ENCODE data around the gene HOXA7.
A peak's percentile ranks its signal among the peaks of the same experiment; 100 is the strongest.

The HOXA7 gene

DNA sequence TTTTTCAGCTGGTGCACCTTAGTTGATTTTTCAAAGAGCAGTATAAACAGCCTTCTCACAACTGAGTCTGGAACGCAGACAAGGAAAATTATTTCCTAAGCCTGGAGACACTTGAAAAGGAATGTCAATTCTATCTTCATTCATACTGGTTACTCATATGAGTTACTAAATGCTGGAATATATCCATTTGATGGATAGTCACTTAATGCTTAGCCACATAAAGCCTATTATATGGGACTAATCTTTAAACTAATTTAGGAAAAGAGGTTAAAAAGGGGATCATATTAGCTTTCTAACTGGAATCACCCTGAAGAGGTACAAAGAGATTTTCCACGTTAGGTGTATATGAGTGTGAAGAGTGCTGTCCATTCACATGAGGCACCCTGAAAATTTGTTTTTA, 24.3 kb downstream of the HOXA7 start:
- intact Hi-C loops (cut with DNase I) = no loop called here
- DNase-seq = no peak

DNA sequence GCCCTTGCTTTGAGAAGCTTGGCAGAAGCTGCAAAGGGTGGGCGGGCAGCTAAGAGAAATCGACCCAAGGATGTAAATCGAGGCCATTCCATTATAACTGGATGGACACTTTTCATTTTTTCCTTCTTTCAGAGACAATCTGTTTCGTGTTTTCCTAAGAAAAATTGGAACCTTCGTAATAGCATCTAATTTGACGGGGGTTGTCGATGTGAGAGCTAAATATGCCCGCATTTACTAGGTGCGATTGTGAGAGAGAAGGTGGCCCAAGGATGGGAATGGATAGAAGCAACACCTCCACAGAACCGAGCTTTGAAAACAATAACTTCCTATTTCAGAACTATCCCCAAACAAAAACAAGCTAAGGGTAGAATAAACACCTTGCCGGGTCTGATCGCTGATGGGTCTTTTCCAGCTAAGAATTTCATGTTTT, 25.1 kb downstream of the HOXA7 start:
- no peak for DNase-seq
- intact Hi-C loops (cut with DNase I) = no loop called here

DNA sequence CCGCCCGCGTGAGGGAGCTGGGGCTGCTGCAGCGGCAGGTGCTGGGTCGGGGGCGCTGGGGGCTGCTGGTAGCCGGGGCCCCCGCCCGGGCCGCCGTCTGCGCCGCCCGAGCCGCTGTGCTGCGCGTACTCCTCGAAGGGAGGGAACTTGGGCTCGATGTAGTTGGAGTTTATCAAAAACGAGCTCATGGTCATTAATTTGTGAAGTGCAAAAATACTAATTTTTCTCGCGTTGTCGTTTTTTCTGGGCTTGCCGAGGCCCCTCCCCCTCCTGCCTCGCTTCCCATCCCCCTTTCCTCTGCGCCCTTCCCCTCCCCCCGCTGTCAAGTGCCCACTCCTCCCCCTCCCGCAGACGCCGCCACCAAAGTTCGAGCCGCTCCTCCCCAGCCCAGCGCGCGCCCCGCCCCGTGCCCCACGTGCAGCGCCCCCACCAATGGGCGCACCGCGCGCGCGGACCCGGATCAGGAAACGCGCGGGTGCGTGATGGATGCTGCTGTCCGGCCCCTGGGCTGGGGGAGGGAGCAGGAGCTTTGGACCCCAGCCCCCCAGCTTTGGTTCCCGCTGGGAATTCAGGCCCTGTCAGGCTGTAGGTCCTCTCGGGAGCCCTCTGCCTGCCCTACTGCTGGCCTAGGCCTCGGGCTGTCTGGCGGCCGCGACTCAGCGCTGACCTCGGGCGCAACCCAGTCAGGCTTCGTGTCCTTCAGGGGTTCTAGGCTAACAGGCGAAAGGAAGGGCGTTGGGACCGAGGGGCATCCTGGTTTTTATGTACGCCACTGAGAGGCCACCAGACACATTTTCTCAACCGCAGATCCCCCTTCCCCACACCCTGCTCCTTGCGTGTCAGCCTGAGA, 25.7 kb downstream of the HOXA7 start, which contains the start of gene HOXA4:
TSS of gene HOXA4 (minus strand) at position 218 of the 850 bp plus-strand sequence. CDS start at position 194, 24 bp downstream.
- intact Hi-C loops (cut with DNase I) = no loop called here
- DNase-seq = peak in 23 of 42 donors; percentile 8 to 62 (median 37)

DNA sequence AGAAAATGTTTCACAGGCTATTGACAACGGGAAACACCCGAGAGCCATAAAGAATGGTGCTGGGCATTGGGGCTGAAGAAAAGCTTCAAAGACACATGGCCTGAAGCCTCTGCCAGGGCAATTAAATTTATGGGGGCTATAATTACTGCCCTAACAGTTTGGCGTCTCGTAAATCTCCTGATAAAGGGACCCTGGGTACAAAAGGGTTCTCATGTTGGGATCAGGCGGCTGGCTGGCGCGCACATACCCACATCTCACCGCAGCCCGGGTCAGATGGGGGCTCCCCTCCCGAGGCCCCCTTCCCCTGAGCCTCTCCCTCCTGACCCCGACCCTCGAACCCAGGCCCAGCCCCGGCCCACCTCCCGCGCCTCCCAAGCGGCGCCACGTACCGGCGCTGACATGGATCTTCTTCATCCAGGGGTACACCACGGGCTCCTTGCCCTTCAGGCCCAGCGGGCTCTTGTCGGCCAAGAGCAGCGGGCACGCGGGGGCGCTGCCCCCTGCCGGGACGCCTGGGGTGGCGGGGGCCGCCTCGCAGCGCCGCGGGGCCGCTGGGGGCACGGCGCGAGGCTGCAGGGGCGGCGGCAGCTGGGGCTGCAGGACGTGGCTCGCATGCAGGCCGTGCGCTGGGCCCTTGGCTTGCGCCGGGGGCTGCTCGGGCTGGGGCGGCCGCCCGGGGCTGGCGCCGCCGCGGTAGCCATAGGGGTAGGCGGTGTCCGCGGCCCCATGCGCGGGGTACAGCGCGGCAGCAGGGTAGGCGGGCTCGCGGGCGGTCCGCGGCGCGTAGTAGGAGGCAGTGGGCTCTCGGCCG, 26.5 kb downstream of the HOXA7 start:
- no peak for DNase-seq

DNA sequence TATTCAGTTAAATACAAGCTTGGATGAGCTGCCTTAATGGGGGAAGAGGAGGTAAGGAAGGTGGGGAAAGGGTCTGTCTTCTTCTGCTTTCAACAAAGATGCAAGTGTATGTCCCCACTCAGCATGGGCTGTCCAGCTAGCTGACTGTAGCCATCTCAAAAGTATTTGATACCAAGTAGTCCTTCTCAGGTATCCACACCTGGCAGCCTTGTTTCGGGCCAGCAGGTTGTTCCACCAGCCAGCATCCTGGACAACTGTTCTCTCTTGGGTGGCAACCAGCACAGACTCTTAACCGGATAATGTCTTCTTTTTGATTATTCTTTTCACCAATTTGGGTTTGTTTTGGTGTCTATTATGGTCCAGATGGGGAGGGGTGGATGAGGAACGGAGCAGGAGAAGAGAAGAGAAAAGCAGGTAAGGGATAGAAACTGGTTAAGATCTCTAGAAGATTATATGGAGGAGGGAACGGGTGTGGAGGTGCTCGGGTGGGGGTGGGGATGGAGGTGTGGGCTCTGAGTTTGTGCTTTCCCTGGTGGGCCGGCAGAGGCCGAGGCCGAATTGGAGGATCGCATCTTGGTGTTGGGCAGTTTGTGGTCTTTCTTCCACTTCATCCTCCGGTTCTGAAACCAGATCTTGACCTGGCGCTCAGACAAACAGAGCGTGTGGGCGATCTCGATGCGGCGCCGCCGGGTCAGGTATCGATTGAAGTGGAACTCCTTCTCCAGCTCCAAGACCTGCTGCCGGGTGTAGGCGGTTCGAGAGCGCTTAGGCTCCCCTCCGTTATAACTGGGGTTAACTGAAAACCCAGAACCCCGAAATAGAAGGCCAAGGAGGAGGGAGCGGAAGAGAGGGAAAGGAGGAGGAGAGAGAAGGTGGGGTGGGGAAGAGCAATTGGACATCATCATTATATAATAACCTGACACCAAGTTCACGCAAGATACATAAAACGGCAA, 27.4 kb downstream of the HOXA7 start:
- no peak for DNase-seq
- intact Hi-C loops (cut with DNase I) = loop anchor here (10.0 kb wide), 1 partner anchor 274 kb away; no protein-coding TSS in a partner anchor

More for the DNA sequence above, 26.5 kb downstream of the HOXA7 start:
- intact Hi-C loops (cut with DNase I) = loop anchor here (10.0 kb wide), 1 partner anchor 275 kb away; no protein-coding TSS in a partner anchor

DNA sequence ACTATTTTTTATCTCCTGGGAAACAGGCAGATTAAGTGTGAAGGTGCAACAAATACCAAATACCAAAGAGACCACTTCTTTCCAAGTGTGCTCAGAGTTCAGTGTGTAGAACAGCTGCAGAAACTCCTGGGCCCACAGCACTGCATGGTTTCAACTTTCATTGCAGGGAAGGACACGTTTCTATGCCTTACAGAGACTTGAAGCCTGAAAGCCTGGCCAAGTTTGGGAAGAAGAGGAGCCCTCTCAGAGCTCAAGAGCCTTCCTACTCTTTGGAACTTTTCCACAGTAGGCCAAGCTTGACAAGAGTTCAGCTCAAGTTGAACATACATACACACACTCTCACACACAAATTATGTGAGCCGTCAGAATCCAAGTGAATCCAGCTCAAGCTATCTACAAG, 28.4 kb downstream of the HOXA7 start:
- DNase-seq = no peak
- intact Hi-C loops (cut with DNase I) = loop anchor here (10.0 kb wide), 1 partner anchor 273 kb away; no protein-coding TSS in a partner anchor

DNA sequence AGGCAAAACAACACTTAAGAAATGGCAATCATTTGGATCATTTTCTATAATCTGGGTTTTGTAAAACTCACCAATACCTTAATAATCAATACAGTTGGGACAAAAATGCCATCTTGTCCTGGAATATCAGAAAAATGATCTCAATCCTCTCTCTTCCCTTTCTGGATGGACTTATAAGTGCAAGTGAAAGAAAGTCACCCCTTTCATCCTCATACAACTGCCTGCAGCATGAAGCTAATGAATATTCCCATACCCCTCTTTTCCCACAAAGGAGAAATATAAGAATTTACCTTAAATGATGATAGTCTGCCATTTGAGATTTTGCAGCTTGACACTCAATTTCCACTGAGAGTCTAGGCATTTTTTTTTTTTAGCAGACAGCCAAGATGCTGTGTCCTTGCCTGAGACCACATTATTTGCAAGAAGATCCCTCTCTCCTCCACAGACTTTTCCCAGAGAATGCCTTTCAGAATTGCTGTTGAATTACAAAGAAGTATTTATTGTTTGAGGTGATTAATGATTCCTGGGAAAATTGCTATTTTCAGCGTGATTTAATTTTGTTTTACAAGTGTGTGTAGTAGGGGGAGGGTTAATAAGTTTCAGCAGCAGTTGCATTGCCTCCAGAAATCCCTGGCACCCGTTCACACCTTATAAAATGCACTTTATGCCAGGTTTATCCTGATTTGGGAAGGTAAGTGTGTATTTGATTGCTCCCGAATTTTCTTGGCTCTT, 29.7 kb downstream of the HOXA7 start:
- DNase-seq = no peak
- intact Hi-C loops (cut with DNase I) = loop anchor here (10.0 kb wide), 1 partner anchor 272 kb away; no protein-coding TSS in a partner anchor

DNA sequence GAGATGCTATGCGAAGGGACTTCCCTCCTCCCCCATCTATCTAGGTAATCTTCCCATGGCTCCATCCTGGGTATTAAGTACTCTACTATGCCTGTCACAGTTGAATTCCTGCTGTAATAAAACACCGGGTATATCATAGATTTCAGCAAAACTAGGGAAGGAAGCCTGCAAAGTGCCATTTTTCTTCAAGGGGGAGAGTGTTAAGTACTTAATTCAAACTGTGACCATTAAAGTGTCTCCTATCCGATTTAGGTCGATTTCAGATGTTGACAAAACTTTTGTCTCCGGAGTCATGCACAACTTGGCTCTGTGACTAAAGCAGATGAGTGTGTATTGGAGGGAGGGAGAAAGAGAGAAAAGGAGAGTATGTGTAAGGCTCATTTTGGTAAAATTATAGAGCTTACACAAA, 30.5 kb downstream of the HOXA7 start:
- intact Hi-C loops (cut with DNase I) = loop anchor here (10.0 kb wide), 1 partner anchor 271 kb away; no protein-coding TSS in a partner anchor
- DNase-seq = no peak

GRCh38 chr7:27124902-27125689, 31.4 kb downstream of the HOXA7 start:
- intact Hi-C loops (cut with DNase I) = loop anchor here (10.0 kb wide), 1 partner anchor 270 kb away; no protein-coding TSS in a partner anchor

DNA sequence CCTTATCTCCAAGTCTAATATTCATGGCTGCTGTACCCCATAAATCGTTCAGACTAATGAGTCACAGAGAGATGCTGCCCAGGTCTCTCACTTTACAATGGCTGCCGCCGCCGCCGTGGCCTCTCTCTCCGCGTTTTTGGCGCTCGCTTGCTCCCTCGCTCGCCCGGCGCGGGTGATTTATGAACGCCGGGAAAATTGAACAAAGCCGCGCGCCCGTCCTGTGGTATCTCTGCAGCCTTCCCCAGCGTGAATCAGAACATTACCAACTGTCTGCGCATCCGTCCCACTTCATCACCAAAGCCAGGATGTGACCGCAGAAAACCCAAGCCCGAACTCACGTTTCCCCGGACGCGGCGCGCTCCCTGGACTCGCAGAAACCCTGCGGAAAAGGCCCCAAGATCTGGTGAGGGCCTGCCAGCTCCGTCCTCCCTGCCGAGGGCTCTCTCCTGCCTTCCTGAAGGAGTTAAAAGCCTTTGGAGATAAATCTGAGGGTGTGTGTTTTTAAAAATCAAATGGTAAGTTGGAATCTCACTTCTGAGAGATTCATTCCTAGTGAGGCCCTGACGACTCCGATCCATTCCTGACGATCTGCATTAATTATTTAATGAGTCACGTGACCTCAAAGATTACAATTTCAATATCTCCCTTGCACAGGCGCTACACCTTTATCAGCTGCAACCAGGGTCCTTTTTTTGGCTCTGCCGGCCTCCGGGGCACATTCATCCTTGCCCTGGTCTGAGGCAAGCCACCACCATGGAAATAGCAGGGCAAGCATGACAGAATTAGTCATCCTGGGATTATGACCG, 32.2 kb downstream of the HOXA7 start:
- DNase-seq = no peak

More at GRCh38 chr7:27124902-27125689, 31.4 kb downstream of the HOXA7 start:
- DNase-seq = no peak

GRCh38 chr7:27123477-27124053, 32.9 kb downstream of the HOXA7 start:
- DNase-seq = no peak
- intact Hi-C loops (cut with DNase I) = loop anchor here (10.0 kb wide), 1 partner anchor 269 kb away; no protein-coding TSS in a partner anchor

More for the DNA sequence above, 32.2 kb downstream of the HOXA7 start:
- intact Hi-C loops (cut with DNase I) = loop anchor here (10.0 kb wide), 1 partner anchor 269 kb away; no protein-coding TSS in a partner anchor

DNA sequence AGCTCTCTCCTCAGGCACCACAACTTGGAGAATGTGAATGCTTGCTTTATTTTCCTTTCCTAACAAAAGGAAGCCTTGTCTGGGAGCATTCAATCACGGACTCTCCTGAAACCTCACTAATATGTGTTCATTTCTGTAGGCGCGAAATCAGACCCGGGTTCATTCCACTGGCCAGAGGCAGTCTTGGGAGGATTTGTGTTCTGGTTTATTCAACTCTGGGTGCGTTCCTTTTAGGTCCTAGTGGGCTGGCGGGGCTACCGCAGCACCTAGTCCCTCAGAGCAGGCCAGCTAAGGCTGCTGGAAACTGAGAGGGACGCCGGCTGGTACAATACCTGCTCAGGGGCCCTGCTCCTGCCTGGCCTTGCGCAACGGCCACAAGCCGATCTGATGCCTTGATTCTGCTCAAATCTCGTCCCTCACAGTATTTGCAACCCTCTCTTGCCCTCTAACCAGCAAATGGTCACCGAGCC, 33.4 kb downstream of the HOXA7 start:
- DNase-seq = no peak
- intact Hi-C loops (cut with DNase I) = loop anchor here (10.0 kb wide), 1 partner anchor 268 kb away; no protein-coding TSS in a partner anchor

GRCh38 chr7:27122077-27122910, 34.2 kb downstream of the HOXA7 start:
- DNase-seq = no peak
- intact Hi-C loops (cut with DNase I) = loop anchor here (10.0 kb wide), 1 partner anchor 267 kb away; no protein-coding TSS in a partner anchor

DNA sequence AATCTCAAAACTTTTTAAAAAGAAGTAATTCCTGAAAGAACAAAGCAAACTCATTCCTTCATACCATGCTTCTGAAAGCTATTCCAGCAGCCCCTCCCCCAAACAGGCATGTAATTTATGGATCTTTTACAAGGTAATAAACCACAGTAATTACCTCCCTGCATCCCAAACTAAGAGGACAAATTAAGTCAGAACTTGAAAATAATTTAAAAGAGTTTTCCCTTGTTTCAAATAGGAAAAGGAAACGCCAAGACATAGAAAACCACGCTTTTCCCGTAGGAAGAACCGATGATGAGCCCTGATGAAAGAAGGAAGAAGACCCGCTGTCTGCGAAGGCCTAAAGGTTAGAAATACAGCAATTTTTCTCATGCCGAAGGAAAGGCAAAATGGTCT, 34.8 kb downstream of the HOXA7 start:
- no peak for DNase-seq
- intact Hi-C loops (cut with DNase I) = loop anchor here (10.0 kb wide), 1 partner anchor 267 kb away; no protein-coding TSS in a partner anchor
